Prostate gland (tissue), 2 donors: Measurements from ENCODE around the gene RELCH. TPM values are rescaled to one million over a fixed set of nuclear protein-coding genes. Genes with fewer than 3 reads are reported as not detected.

Experiments used
- DNase-seq: peaks from one replicate; pipeline ENCODE4 v3.0.0-alpha.2; 2019; ENCODE audit warnings: low spot score
- H3K27ac ChIP-seq, 2 donors: fragments of 200-600 bp; sonication (generic); 2 replicates each; pipeline ENCODE4 v1.5.1; 2017 to 2019
- H3K27me3 ChIP-seq: fragments of 200-600 bp; sonication (generic); replicated peaks from 2 replicates; pipeline ENCODE4 v1.5.1; 2019; ENCODE audit not compliant: insufficient read depth
- H3K36me3 ChIP-seq, 2 donors: fragments of 200-600 bp; sonication (generic); 1 replicate in 1 of 2; 2 replicates in 1 of 2; pipeline versions ENCODE4 v1.5.1 to v1.8.1; 2017 to 2019
- H3K4me1 ChIP-seq: fragments of 200-600 bp; sonication (generic); replicated peaks from 2 replicates; pipeline ENCODE4 v1.5.1; 2019
- H3K4me3 ChIP-seq, 2 donors: fragments of 200-600 bp; sonication (generic); 2 replicates each; pipeline ENCODE4 v1.5.1; 2017 to 2019
- H3K9me3 ChIP-seq: fragments of 200-600 bp; sonication (generic); 2 replicates; pipeline ENCODE4 v1.5.1; 2017
- POLR2A ChIP-seq: fragments of 450-650 bp; IDR thresholded peaks from one replicate; pipeline ENCODE4 v1.6.1; 2016; ENCODE audit warnings: antibody characterized with exemption, mild to moderate bottlenecking
- POLR2AphosphoS5 ChIP-seq: sonication (generic); formaldehyde crosslinking; IDR thresholded peaks from one replicate; pipeline ENCODE4 v1.6.1; 2017; ENCODE audit warnings: antibody characterized with exemption
- WGBS: methylation state at CpG from one replicate; pipeline ENCODE4 v1.1.5; 2018; 5-methylcytosine and 5-hydroxymethylcytosine counted together
- intact Hi-C: fragments of 100-400 bp; cut with DNase I; formaldehyde crosslinking; loops from one replicate; pipeline ENCODE4 v1.14.2; 2022
- total RNA-seq, 2 donors: library from RNA; depleted of rRNA; stranded (reverse); fragments of >200 nt; gene quantifications; one replicate each; pipeline ENCODE4 v1.1.0, GENCODE V29; 2016
- TF ChIP-seq, protein P1 (sequence below), 4 experiments: fragments of 200-600 bp in 2 of 4; fragments of 450-650 bp in 2 of 4; sonication (generic) in 2 of 4; IDR thresholded peaks; 1 replicate in 3 of 4; 2 replicates in 1 of 4; pipeline ENCODE4 v1.5.1; 2016 to 2019; ENCODE audit warnings: antibody characterized with exemption in 4 of 4, mild to moderate bottlenecking in 2 of 4, moderate library complexity in 2 of 4

RELCH gene
- total RNA-seq, 2 donors from 2014 or later, result 34.8 to 49.0 TPM

GRCh38 chr18:62224229-62224628, 37.2 kb downstream of the RELCH start:
- no peaks in the 10 kb centered on the region for H3K4me1 ChIP-seq
- no peak overlapping the region for H3K4me3 ChIP-seq
- H3K27me3 ChIP-seq, result no peaks in the 10 kb centered on the region
- WGBS, result 97% methylated on average over 2 of the region's 2 CpGs
- no peak for DNase-seq
- intact Hi-C loops, result no loop called here
- TF ChIP-seq POLR2A (no peak), POLR2AphosphoS5 (no peak)
- TF ChIP-seq, protein P1, sequence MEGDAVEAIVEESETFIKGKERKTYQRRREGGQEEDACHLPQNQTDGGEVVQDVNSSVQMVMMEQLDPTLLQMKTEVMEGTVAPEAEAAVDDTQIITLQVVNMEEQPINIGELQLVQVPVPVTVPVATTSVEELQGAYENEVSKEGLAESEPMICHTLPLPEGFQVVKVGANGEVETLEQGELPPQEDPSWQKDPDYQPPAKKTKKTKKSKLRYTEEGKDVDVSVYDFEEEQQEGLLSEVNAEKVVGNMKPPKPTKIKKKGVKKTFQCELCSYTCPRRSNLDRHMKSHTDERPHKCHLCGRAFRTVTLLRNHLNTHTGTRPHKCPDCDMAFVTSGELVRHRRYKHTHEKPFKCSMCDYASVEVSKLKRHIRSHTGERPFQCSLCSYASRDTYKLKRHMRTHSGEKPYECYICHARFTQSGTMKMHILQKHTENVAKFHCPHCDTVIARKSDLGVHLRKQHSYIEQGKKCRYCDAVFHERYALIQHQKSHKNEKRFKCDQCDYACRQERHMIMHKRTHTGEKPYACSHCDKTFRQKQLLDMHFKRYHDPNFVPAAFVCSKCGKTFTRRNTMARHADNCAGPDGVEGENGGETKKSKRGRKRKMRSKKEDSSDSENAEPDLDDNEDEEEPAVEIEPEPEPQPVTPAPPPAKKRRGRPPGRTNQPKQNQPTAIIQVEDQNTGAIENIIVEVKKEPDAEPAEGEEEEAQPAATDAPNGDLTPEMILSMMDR (IDR thresholded peaks at IDR 0.05), result no peak
- no peaks in the 10 kb centered on the region for H3K9me3 ChIP-seq
- H3K36me3 ChIP-seq, result no peaks in the 10 kb centered on the region
- no peak overlapping the region for H3K27ac ChIP-seq

GRCh38 chr18:62226047-62226446, 39.0 kb downstream of the RELCH start:
- Histone ChIP-seq H3K27me3 (no peaks in the 10 kb centered on the region), H3K9me3 (no peaks in the 10 kb centered on the region), H3K4me3 (no peak overlapping the region), H3K4me1 (no peaks in the 10 kb centered on the region), H3K27ac (no peak overlapping the region), H3K36me3 (no peaks in the 10 kb centered on the region)
- DNase-seq, result no peak
- intact Hi-C loops, result no loop called here
- 79% methylated on average over 3 of the region's 3 CpGs for WGBS
- TF ChIP-seq POLR2A (no peak), POLR2AphosphoS5 (no peak)
- TF ChIP-seq, protein P1 (IDR thresholded peaks at IDR 0.05), result no peak

- H3K4me1 ChIP-seq, result no peaks in the 10 kb centered on the region
- intact Hi-C loops, result no loop called here
- H3K27me3 ChIP-seq, result no peaks in the 10 kb centered on the region
- no peaks in the 10 kb centered on the region for H3K36me3 ChIP-seq
- H3K27ac ChIP-seq, result no peak overlapping the region
- H3K4me3 ChIP-seq, result no peak overlapping the region
- TF ChIP-seq, protein P1 (IDR thresholded peaks at IDR 0.05), result no peak
- no peak for TF ChIP-seq POLR2AphosphoS5
- no peak for TF ChIP-seq POLR2A
- no peak for DNase-seq
- no peaks in the 10 kb centered on the region for H3K9me3 ChIP-seq
- WGBS, result 97% methylated on average over 1 of the region's 1 CpG
Measured at GRCh38 chr18:62236252-62236651, 49.2 kb downstream of the RELCH start.

DNA sequence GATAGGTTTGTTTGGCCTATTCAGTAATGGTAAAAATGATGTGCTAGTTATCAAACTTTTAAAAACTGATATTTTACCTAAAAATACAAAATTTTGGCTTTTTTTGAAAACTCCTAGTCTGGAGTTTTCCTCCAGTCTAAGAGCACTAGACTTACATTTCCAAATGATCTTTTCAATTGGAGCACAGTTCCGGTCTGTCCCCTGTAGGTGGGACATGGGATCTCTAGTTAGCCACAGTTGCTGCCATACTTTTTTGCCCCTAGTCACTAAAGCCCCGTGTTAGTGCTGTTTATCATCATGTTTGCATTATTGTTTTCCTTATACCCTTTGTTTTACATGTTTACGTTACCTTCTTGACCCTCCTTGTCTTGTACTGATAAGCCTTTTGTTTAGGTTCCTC, 52.4 kb downstream of the RELCH start:
- TF ChIP-seq, protein P1 (IDR thresholded peaks at IDR 0.05), result no peak
- no peak for TF ChIP-seq POLR2AphosphoS5
- TF ChIP-seq POLR2A, result no peak
- Histone ChIP-seq H3K36me3 (no peaks in the 10 kb centered on the region), H3K4me1 (no peaks in the 10 kb centered on the region), H3K27me3 (no peaks in the 10 kb centered on the region), H3K4me3 (no peak overlapping the region), H3K27ac (no peak overlapping the region), H3K9me3 (no peaks in the 10 kb centered on the region)
- intact Hi-C loops, result no loop called here
- DNase-seq, result no peak
- 84% methylated on average over 3 of the region's 3 CpGs for WGBS

- WGBS, result 71% methylated on average over 1 of the region's 1 CpG
- H3K4me1 ChIP-seq, result no peaks in the 10 kb centered on the region
- H3K4me3 ChIP-seq, result no peak overlapping the region
- H3K9me3 ChIP-seq, result no peaks in the 10 kb centered on the region
- intact Hi-C loops, result no loop called here
- DNase-seq, result no peak
- H3K27me3 ChIP-seq, result no peaks in the 10 kb centered on the region
- TF ChIP-seq POLR2AphosphoS5, result no peak
- TF ChIP-seq, protein P1 (IDR thresholded peaks at IDR 0.05), result no peak
- no peak for TF ChIP-seq POLR2A
- no peak overlapping the region for H3K27ac ChIP-seq
- no peaks in the 10 kb centered on the region for H3K36me3 ChIP-seq
Measured at GRCh38 chr18:62242955-62243354, 55.9 kb downstream of the RELCH start.
